Caco-2 (cell line): ENCODE measurements around the gene NDUFB10. TPM values are rescaled to one million over a fixed set of nuclear protein-coding genes. Genes with fewer than 3 reads are reported as not detected.

Experiments used
- BruUV-seq: library from RNA; stranded (reverse); fragments of 400-500 nt; replicated peaks from 2 replicates; lab custom pipeline; 2021; lab: Mats Ljungman, UMichigan
- CTCF ChIA-PET: fragments of 300-600 bp; sonication (Branson Sonifier 250); formaldehyde crosslinking; loops from one replicate; lab custom pipeline; 2022; ENCODE audit warnings: antibody characterized with exemption; lab: Charles Lee
- POLR2A ChIA-PET: fragments of 300-600 bp; sonication (Branson Sonifier 250); formaldehyde crosslinking; loops from one replicate; lab custom pipeline; 2022; ENCODE audit warnings: antibody characterized with exemption; lab: Charles Lee
- DNase-seq, 2 experiments: peaks; one replicate each; pipeline versions ENCODE4 v3.0.0 to v3.0.0-alpha.2; 2020 to 2022
- H3K27me3 ChIP-seq: replicated peaks from 2 replicates; pipeline ENCODE4 v1.6.0; 2011; ENCODE audit warnings: low read length; ENCODE audit not compliant: control insufficient read depth, insufficient read depth
- H3K36me3 ChIP-seq: 2 replicates; pipeline ENCODE4 v1.5.1; 2011; ENCODE audit warnings: low read length; ENCODE audit not compliant: control insufficient read depth, insufficient read depth
- H3K4me1 ChIP-seq: fragments of 250-450 bp; sonication (Bioruptor Pico); 2 replicates; pipeline ENCODE4 v1.5.1; 2020; ENCODE audit warnings: mild to moderate bottlenecking
- H3K4me3 ChIP-seq: 2 replicates; pipeline ENCODE4 v1.5.1; 2011; ENCODE audit warnings: low read depth, mild to moderate bottlenecking, control low read depth, low read length
- H3K9me3 ChIP-seq: fragments of 250-450 bp; sonication (Bioruptor Pico); 2 replicates; pipeline ENCODE4 v1.5.1; 2020; ENCODE audit warnings: mild to moderate bottlenecking, moderate library complexity
- H3K27ac Mint-ChIP-seq: one replicate; pipeline ENCODE4 v1.8.0; 2022; ENCODE audit warnings: mixed read lengths; ENCODE audit not compliant: unreplicated experiment
- H3K27me3 Mint-ChIP-seq: one replicate; pipeline ENCODE4 v1.8.0; 2022; ENCODE audit warnings: mixed read lengths; ENCODE audit not compliant: insufficient read depth, unreplicated experiment
- H3K36me3 Mint-ChIP-seq: one replicate; pipeline ENCODE4 v1.8.0; 2022; ENCODE audit warnings: mild to moderate bottlenecking, mixed read lengths; ENCODE audit not compliant: insufficient read depth, unreplicated experiment
- H3K4me1 Mint-ChIP-seq: one replicate; pipeline ENCODE4 v1.8.0; 2022; ENCODE audit warnings: low read depth, mixed read lengths; ENCODE audit not compliant: unreplicated experiment
- H3K4me3 Mint-ChIP-seq: one replicate; pipeline ENCODE4 v1.8.0; 2022; ENCODE audit warnings: mild to moderate bottlenecking, moderate library complexity, mixed read lengths; ENCODE audit not compliant: unreplicated experiment
- H3K9me3 Mint-ChIP-seq: one replicate; pipeline ENCODE4 v1.8.0; 2022; ENCODE audit warnings: mixed read lengths; ENCODE audit not compliant: unreplicated experiment
- CTCF ChIP-seq, 2 experiments: fragments of 200-600 bp in 1 of 2; IDR thresholded peaks; 1 replicate in 1 of 2; 2 replicates in 1 of 2; pipeline versions ENCODE4 v1.5.1 to v1.8.0; 2011 to 2022; ENCODE audit warnings: antibody characterized with exemption in 1 of 2, control low read depth in 1 of 2, inconsistent platforms in 1 of 2, low read depth in 1 of 2, low read length in 1 of 2, mild to moderate bottlenecking in 1 of 2, moderate library complexity in 1 of 2; ENCODE audit not compliant: insufficient read depth in 1 of 2, severe bottlenecking in 1 of 2, unreplicated experiment in 1 of 2
- intact Hi-C: fragments of 100-400 bp; cut with micrococcal nuclease; formaldehyde crosslinking; loops from one replicate; pipeline ENCODE4 v1.10.0; 2022; ENCODE audit not compliant: unreplicated experiment
- total RNA-seq: library from RNA; stranded (reverse); gene quantifications from 2 replicates; pipeline ENCODE4 v1.2.3, GENCODE V29; 2022

NDUFB10 gene
- total RNA-seq, 1 experiment from 2014 or later = 128 TPM

- H3K36me3 ChIP-seq = no peaks in the 10 kb centered on the region; the same call in none of the 2 replicates
- TF ChIP-seq CTCF (IDR thresholded peaks at IDR 0.05; ENCODE audit: insufficient read depth in 1 of 2, low read depth in 1 of 2, low read length in 1 of 2, severe bottlenecking in 1 of 2, unreplicated experiment in 1 of 2) = peak in 1 of 2 experiments; percentile 61
- H3K27me3 ChIP-seq = no peaks in the 10 kb centered on the region
- BruUV-seq = TSS peak; percentile 34
- Mint-ChIP-seq H3K27me3 (no peaks in the 10 kb centered on the region), H3K36me3 (peaks cover 34% of the 10 kb centered on the region), H3K4me1 (no peaks in the 10 kb centered on the region), H3K4me3 (peak overlapping the region; percentile 87), H3K27ac (peak overlapping the region; percentile 61), H3K9me3 (no peaks in the 10 kb centered on the region)
- DNase-seq = peak in 1 of 2 experiments; percentile 61
- peaks cover 28% of the 10 kb centered on the region for H3K4me1 ChIP-seq
- ChIA-PET CTCF (interaction anchor here (0.6 to 2.0 kb wide), 6 partner anchors 9 to 374 kb away, joined by 3 to 9 read pairs (median 4); partner anchors contain the start of gene GFER), POLR2A (interaction anchor here (1.0 to 1.6 kb wide), 3 partner anchors 19 to 111 kb away, joined by 3 to 29 read pairs (median 6); partner anchors contain the start of gene RPS2)
- intact Hi-C loops = no loop called here
- peak overlapping the region; percentile 24 for H3K4me3 ChIP-seq
- H3K9me3 ChIP-seq = no peaks in the 10 kb centered on the region
Observed at GRCh38 chr16:1941162-1942046, 17.9 kb upstream of the NDUFB10 start.

GRCh38 chr16:1942047-1942809, 17.1 kb upstream of the NDUFB10 start:
- DNase-seq = no peak
- POLR2A ChIA-PET = interaction anchor here (1.0 to 1.4 kb wide), 2 partner anchors 18 to 23 kb away, joined by 3 to 12 read pairs; partner anchors contain the start of gene RPS2
- no peaks in the 10 kb centered on the region for H3K27me3 Mint-ChIP-seq

More at GRCh38 chr16:1942047-1942809, 17.1 kb upstream of the NDUFB10 start:
- H3K4me1 Mint-ChIP-seq = no peaks in the 10 kb centered on the region
- peaks cover 34% of the 10 kb centered on the region for H3K36me3 Mint-ChIP-seq
- H3K9me3 Mint-ChIP-seq = no peaks in the 10 kb centered on the region
- peak overlapping the region; percentile 87 for H3K4me3 Mint-ChIP-seq
- H3K4me1 ChIP-seq = peaks cover 28% of the 10 kb centered on the region
- CTCF ChIA-PET = interaction anchor here (2.0 kb wide), 1 partner anchor 13 kb away, joined by 9 read pairs; no protein-coding TSS in a partner anchor
- H3K4me3 ChIP-seq = peak overlapping the region; percentile 60
- no peak overlapping the region for H3K27ac Mint-ChIP-seq
- H3K27me3 ChIP-seq = no peaks in the 10 kb centered on the region
- no peaks in the 10 kb centered on the region; the same call in none of the 2 replicates for H3K36me3 ChIP-seq
- intact Hi-C loops = no loop called here
- TF ChIP-seq CTCF (IDR thresholded peaks at IDR 0.05; ENCODE audit: insufficient read depth in 1 of 2, low read depth in 1 of 2, low read length in 1 of 2, severe bottlenecking in 1 of 2, unreplicated experiment in 1 of 2) = no peak
- TSS peak; percentile 35 for BruUV-seq
- no peaks in the 10 kb centered on the region for H3K9me3 ChIP-seq
